K562 (cell line): ENCODE results near the gene GAS2L2. TPM values are rescaled to one million over a fixed set of nuclear protein-coding genes. Genes with fewer than 3 reads are reported as not detected.

ENCODE experiments used
- ATAC-seq: fragments of 200-7000 bp; cut with Tn5 transposase; 3 replicates; pipeline ENCODE4 v1.9.1; 2020; ENCODE audit warnings: moderate library complexity
- BruUV-seq: library from RNA; stranded (reverse); fragments of 400-500 nt; replicated peaks from 2 replicates; lab custom pipeline; 2021; lab: Mats Ljungman, UMichigan
- CTCF ChIA-PET: fragments of 300-600 bp; formaldehyde crosslinking; extraction: SDS; loops from one replicate; lab custom pipeline; 2021; ENCODE audit warnings: low intra/inter-chr PET ratio; lab: Yijun Ruan, JAX
- POLR2A ChIA-PET: fragments of 300-600, 350-650 bp; sonication (Branson Sonifier 250); formaldehyde crosslinking; extraction: SDS; loops from one replicate; lab custom pipeline; 2021; ENCODE audit warnings: antibody characterized with exemption, inconsistent platforms; lab: Yijun Ruan, JAX
- DNase-seq, 4 experiments: peaks; one replicate each; pipeline versions ENCODE4 v3.0.0 to v3.0.0-alpha.2; 2011 to 2018; ENCODE audit warnings: low spot score in 3 of 4, mixed read lengths in 3 of 4; ENCODE audit errors: extremely low read depth in 1 of 4
- FAIRE-seq: peaks from 2 replicates; lab custom pipeline; 2011; peaks lifted over from hg19 to GRCh38; lab: Jason Lieb, UNC
- H2AFZ ChIP-seq: 2 replicates; pipeline ENCODE4 v1.6.0; 2011; ENCODE audit warnings: low read depth, low read length, control low read depth, inconsistent platforms
- H3K27ac ChIP-seq: fragments of 200-600 bp; 3 replicates; pipeline ENCODE4 v1.8.0; 2011; ENCODE audit warnings: low read depth, mild to moderate bottlenecking, control low read depth, inconsistent platforms, low read length, moderate library complexity, mixed read lengths; ENCODE audit errors: extremely low read depth
- H3K27me3 ChIP-seq, 2 experiments: fragments of 300-600 bp in 1 of 2; 2 replicates in 1 of 2; 3 replicates in 1 of 2; pipeline versions ENCODE4 v1.6.0 to v1.8.0; 2011; ENCODE audit warnings: inconsistent platforms in 2 of 2, low read length in 2 of 2, mild to moderate bottlenecking in 1 of 2, mixed read lengths in 1 of 2, moderate library complexity in 1 of 2; ENCODE audit not compliant: control insufficient read depth in 2 of 2, insufficient read depth in 2 of 2
- H3K36me3 ChIP-seq: fragments of 300-600 bp; 3 replicates; pipeline ENCODE4 v1.8.0; 2011; ENCODE audit warnings: mild to moderate bottlenecking, low read length, inconsistent platforms; ENCODE audit not compliant: control insufficient read depth, insufficient read depth
- H3K4me1 ChIP-seq, 2 experiments: fragments of 200-600 bp in 1 of 2; replicated peaks in 1 of 2; 2 replicates in 1 of 2; 3 replicates in 1 of 2; pipeline versions ENCODE4 v1.5.1 to v1.8.0; 2011; ENCODE audit warnings: inconsistent platforms in 2 of 2, low read length in 2 of 2, mild to moderate bottlenecking in 1 of 2, mixed read lengths in 1 of 2, moderate library complexity in 1 of 2; ENCODE audit not compliant: control insufficient read depth in 2 of 2, insufficient read depth in 2 of 2
- H3K4me2 ChIP-seq: 2 replicates; pipeline ENCODE4 v1.6.1; 2011; ENCODE audit warnings: low read length, control low read depth, inconsistent platforms, mixed read lengths; ENCODE audit not compliant: insufficient read depth
- H3K4me3 ChIP-seq: fragments of 200-600 bp; sonication (generic), shearing (Covaris generic); 2 replicates; pipeline ENCODE4 v1.5.1; 2016; ENCODE audit warnings: control low read depth, inconsistent platforms
- H3K79me2 ChIP-seq: fragments of 200-600 bp; 3 replicates; pipeline ENCODE4 v1.8.0; 2011; ENCODE audit warnings: low read length, inconsistent platforms; ENCODE audit not compliant: control insufficient read depth, insufficient read depth
- H3K9ac ChIP-seq, 2 experiments: 2 replicates each; pipeline versions ENCODE4 v1.6.0 to v1.6.1; 2011; ENCODE audit warnings: low read depth in 2 of 2, low read length in 2 of 2, control low read depth in 1 of 2, inconsistent platforms in 1 of 2, mild to moderate bottlenecking in 1 of 2, mixed read lengths in 1 of 2; ENCODE audit not compliant: insufficient read depth in 1 of 2
- H3K9me1 ChIP-seq: one replicate; pipeline ENCODE4 v1.6.0; 2011; ENCODE audit warnings: inconsistent platforms, mild to moderate bottlenecking, low read length, moderate library complexity; ENCODE audit not compliant: control insufficient read depth, insufficient read depth
- H3K9me3 ChIP-seq: replicated peaks from 2 replicates; pipeline ENCODE4 v1.5.1; 2011; ENCODE audit warnings: low read depth, low read length, inconsistent platforms; ENCODE audit not compliant: control insufficient read depth, insufficient read depth
- H4K20me1 ChIP-seq: replicated peaks from 2 replicates; pipeline ENCODE4 v1.6.1; 2011; ENCODE audit warnings: low read length, inconsistent platforms, mixed read lengths; ENCODE audit not compliant: control insufficient read depth, insufficient read depth
- ATF2 ChIP-seq: sonication (generic); formaldehyde crosslinking; IDR thresholded peaks from 2 replicates; pipeline ENCODE4 v1.8.1; 2022; ENCODE audit warnings: missing genetic modification reagents
- CHD2 ChIP-seq: IDR thresholded peaks from 2 replicates; pipeline ENCODE4 v1.6.1; 2011; ENCODE audit warnings: low read depth, low read length
- CTBP1 ChIP-seq: fragments of 450-650 bp; IDR thresholded peaks from 2 replicates; pipeline ENCODE4 v1.6.1; 2016; ENCODE audit warnings: borderline replicate concordance
- IRF2 ChIP-seq: sonication (generic); formaldehyde crosslinking; IDR thresholded peaks from 2 replicates; pipeline ENCODE4 v1.8.1; 2022; ENCODE audit warnings: mild to moderate bottlenecking, missing genetic modification reagents
- MLLT1 ChIP-seq, 2 experiments: fragments of 450-650 bp; IDR thresholded peaks; 2 replicates each; pipeline ENCODE4 v1.6.1; 2016
- SNIP1 ChIP-seq: fragments of 450-650 bp; IDR thresholded peaks from 2 replicates; pipeline ENCODE4 v1.7.1; 2017; ENCODE audit warnings: low read depth, mild to moderate bottlenecking
- THRB ChIP-seq: fragments of 450-650 bp; formaldehyde crosslinking; conservative IDR thresholded peaks from 2 replicates; pipeline ENCODE4 v1.4.0; 2022; ENCODE audit warnings: mild to moderate bottlenecking, missing genetic modification characterization
- ZNF274 ChIP-seq: IDR thresholded peaks from 2 replicates; pipeline ENCODE4 v1.6.1; 2011; ENCODE audit warnings: low read depth, mild to moderate bottlenecking, low read length, moderate library complexity, borderline replicate concordance
- ZNF449 ChIP-seq: fragments of 250-450 bp; sonication (Bioruptor Pico); IDR thresholded peaks from 2 replicates; pipeline ENCODE4 v1.8.0; 2022; ENCODE audit warnings: moderate library complexity, mild to moderate bottlenecking, inconsistent platforms
- ZNF668 ChIP-seq: fragments of 250-450 bp; sonication (Bioruptor Pico); IDR thresholded peaks from 2 replicates; pipeline ENCODE4 v1.8.0; 2022; ENCODE audit warnings: mild to moderate bottlenecking, inconsistent platforms
- WGBS: fragments of 100-300 bp; shearing (Covaris generic); methylation state at CpG from one replicate; pipeline ENCODE4 v1.1.6; 2016; ENCODE audit warnings: low coverage, mixed read lengths; ENCODE audit not compliant: insufficient coverage; ENCODE audit errors: missing lambda C conversion rate; 5-methylcytosine and 5-hydroxymethylcytosine counted together
- in situ Hi-C: fragments of 300-500 bp; cut with MboI; formaldehyde crosslinking; loops from 4 replicates; pipeline ENCODE4 v1.15.0; 2018; ENCODE audit warnings: inconsistent platforms, mixed read lengths
- intact Hi-C: fragments of 100-400 bp; cut with micrococcal nuclease; formaldehyde crosslinking; loops from 2 replicates; pipeline ENCODE4 v1.14.2; 2022
- polyA plus RNA-seq, 8 experiments: library from polyadenylated mRNA; depleted of rRNA in 4 of 8; stranded (reverse) in 5 of 8; unstranded in 3 of 8; fragments of >200 nt; fragmentation: Nextera tagmentation in 2 of 8; fragmentation: Illumina TruSeq in 1 of 8; extraction: Ambion mirVana in 2 of 8; extraction: Trizol in 1 of 8; gene quantifications; 2 replicates each; pipeline versions ENCODE4 v1.2.1 to v1.2.3, GENCODE V29; 2011 to 2014; ENCODE audit warnings: inconsistent platforms in 1 of 8, missing spikeins in 1 of 8
- total RNA-seq, 7 experiments: library from RNA; depleted of rRNA in 6 of 7; stranded (reverse); fragments of >200 nt in 6 of 7; fragmentation: Illumina TruSeq in 2 of 7; extraction: Trizol in 2 of 7; gene quantifications; 2 replicates each; pipeline versions ENCODE4 v1.2.1 to v1.2.3, GENCODE V29; 2011 to 2021; ENCODE audit warnings: low replicate concordance in 1 of 7
- TF ChIP-seq, protein P1 (sequence below): fragments of 250-450 bp; sonication (Bioruptor Pico); IDR thresholded peaks from 2 replicates; pipeline ENCODE4 v1.5.0; 2020; ENCODE audit warnings: mild to moderate bottlenecking, borderline replicate concordance

GAS2L2 gene
- total and polyA plus RNA-seq, 9 of the 15 experiments (the other 6 are each of a cell fraction or from before 2014, with no cell fraction given), result not detected

DNA sequence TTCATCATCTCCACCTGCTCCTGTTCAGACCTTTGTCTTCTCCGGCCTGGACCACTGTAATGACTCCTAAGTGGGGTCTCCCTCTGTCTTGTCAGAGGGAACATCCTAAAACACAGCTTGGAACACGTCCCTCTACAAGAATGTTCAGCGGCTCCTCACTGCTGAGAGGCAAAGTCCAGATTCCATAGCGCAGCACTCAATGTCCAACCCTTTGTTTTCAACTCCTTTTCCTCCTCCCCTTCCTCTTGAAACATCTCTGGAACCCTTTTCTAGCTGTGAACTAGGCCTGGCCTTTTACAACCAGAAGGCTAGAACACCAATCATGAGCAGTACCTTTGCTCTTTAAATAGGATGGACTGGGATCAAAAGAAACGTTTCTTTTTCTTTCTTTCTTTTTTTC is 8.6 kb upstream of the GAS2L2 start:
- Histone ChIP-seq H4K20me1 (no peaks in the 10 kb centered on the region), H3K4me3 (no peak overlapping the region), H3K79me2 (no peaks in the 10 kb centered on the region), H3K27me3 (peaks cover 19 to 51% of the 10 kb centered on the region in 2 experiments; a peak in 4 of 5 replicates), H3K9me3 (no peaks in the 10 kb centered on the region), H3K27ac (no peak overlapping the region), H2AFZ (no peak overlapping the region), H3K9ac (no peak overlapping the region), H3K9me1 (peaks cover 3% of the 10 kb centered on the region), H3K36me3 (no peaks in the 10 kb centered on the region), H3K4me2 (no peak overlapping the region), H3K4me1 (peaks cover 0 to 15% of the 10 kb centered on the region in 2 experiments; a peak in 3 of 5 replicates)
- ATAC-seq, result no peak
- in situ Hi-C loops, result no loop called here
- no peak for FAIRE-seq
- CTCF ChIA-PET, result no interaction called here
- intact Hi-C loops, result loop anchor here (10.0 kb wide), 1 partner anchor 183 kb away; the partner anchor contains the start of gene LYZL6
- DNase-seq, result no peak
- BruUV-seq, result no TSS peak
- no peak for TF ChIP-seq IRF2 (CRISPR knock-in tag)
- no peak for TF ChIP-seq ZNF274
- no peak for TF ChIP-seq CTBP1
- TF ChIP-seq ZNF668 (CRISPR knock-in tag), result no peak
- no peak for TF ChIP-seq MLLT1 (IDR thresholded peaks at IDR 0.05)
- TF ChIP-seq ZNF449 (CRISPR knock-in tag), result no peak
- TF ChIP-seq, protein P1, sequence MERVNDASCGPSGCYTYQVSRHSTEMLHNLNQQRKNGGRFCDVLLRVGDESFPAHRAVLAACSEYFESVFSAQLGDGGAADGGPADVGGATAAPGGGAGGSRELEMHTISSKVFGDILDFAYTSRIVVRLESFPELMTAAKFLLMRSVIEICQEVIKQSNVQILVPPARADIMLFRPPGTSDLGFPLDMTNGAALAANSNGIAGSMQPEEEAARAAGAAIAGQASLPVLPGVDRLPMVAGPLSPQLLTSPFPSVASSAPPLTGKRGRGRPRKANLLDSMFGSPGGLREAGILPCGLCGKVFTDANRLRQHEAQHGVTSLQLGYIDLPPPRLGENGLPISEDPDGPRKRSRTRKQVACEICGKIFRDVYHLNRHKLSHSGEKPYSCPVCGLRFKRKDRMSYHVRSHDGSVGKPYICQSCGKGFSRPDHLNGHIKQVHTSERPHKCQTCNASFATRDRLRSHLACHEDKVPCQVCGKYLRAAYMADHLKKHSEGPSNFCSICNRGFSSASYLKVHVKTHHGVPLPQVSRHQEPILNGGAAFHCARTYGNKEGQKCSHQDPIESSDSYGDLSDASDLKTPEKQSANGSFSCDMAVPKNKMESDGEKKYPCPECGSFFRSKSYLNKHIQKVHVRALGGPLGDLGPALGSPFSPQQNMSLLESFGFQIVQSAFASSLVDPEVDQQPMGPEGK (CRISPR knock-in tag), result no peak
- no peak for TF ChIP-seq CHD2
- TF ChIP-seq ATF2 (CRISPR knock-in tag), result no peak
- TF ChIP-seq THRB (CRISPR knock-in tag), result no peak
- no peak for TF ChIP-seq SNIP1
- TF ChIP-seq, all 486 proteins: peak for 0
- WGBS, result 8% methylated on average over 5 of the region's 5 CpGs
- POLR2A ChIA-PET, result interaction anchor here (0.6 kb wide), 1 partner anchor 52 kb away, joined by 3 read pairs; no protein-coding TSS in a partner anchor
